ENCODE results near the gene ABCF1.
A peak's percentile ranks its signal among the peaks of the same experiment; 100 is the strongest.
"Not testable (repeated sequence)": the region's sequence is repeated elsewhere in the genome, so short reads cannot be mapped to it uniquely, and the experiment has no call there.

The ABCF1 gene

GRCh38 chr6:30571075-30571761 is at the start of gene ABCF1:
Gene ABCF1 (plus strand): TSS chr6:30571442. CDS start chr6:30571488, 46 bp downstream.
- DNase-seq: peak; percentile 98

GRCh38 chr6:30521952-30522351 is 49.3 kb upstream of the ABCF1 start:
- DNase-seq: peak; percentile 27

GRCh38 chr6:30526444-30526843 is 44.8 kb upstream of the ABCF1 start:
- DNase-seq: not testable (repeated sequence)

- DNase-seq: peak; percentile 81
These were observed 41.8 kb upstream of the ABCF1 start for GRCh38 chr6:30529349-30529875.

GRCh38 chr6:30530014-30530413 is 41.2 kb upstream of the ABCF1 start:
- DNase-seq: peak; percentile 85

- DNase-seq: no peak
These were observed 37.6 kb upstream of the ABCF1 start for GRCh38 chr6:30533460-30534294.

- peak; percentile 64 for DNase-seq
These were observed 33.3 kb upstream of the ABCF1 start for GRCh38 chr6:30537931-30538330.

- peak; percentile 85 for DNase-seq
These were observed 29.5 kb upstream of the ABCF1 start for GRCh38 chr6:30541515-30542403.

- DNase-seq: no peak
These were observed 28.9 kb upstream of the ABCF1 start for GRCh38 chr6:30542404-30542725.

GRCh38 chr6:30542915-30543314 is 28.3 kb upstream of the ABCF1 start:
- peak; percentile 13 for DNase-seq

GRCh38 chr6:30543821-30544220 is 27.4 kb upstream of the ABCF1 start:
- no peak for DNase-seq

GRCh38 chr6:30544666-30545272 is 26.5 kb upstream of the ABCF1 start:
- peak; percentile 79 for DNase-seq

GRCh38 chr6:30547454-30547853 is 23.8 kb upstream of the ABCF1 start:
- peak; percentile 15 for DNase-seq

GRCh38 chr6:30548375-30548774 is 22.9 kb upstream of the ABCF1 start:
- DNase-seq: no peak

GRCh38 chr6:30554404-30554803 is 16.8 kb upstream of the ABCF1 start:
- no peak for DNase-seq

- DNase-seq: no peak
These were observed 16.1 kb upstream of the ABCF1 start for GRCh38 chr6:30554962-30555815.

- no peak for DNase-seq
These were observed 15.5 kb upstream of the ABCF1 start for GRCh38 chr6:30555816-30556065.

- peak; percentile 92 for DNase-seq
These were observed 15.0 kb upstream of the ABCF1 start, which contains the start of gene GNL1 for GRCh38 chr6:30556066-30556905. Gene GNL1 (minus strand): TSS chr6:30556489. CDS start chr6:30556203, 286 bp downstream.

- DNase-seq: peak; percentile 94
These were observed 14.1 kb upstream of the ABCF1 start, which contains the start of gene PRR3 for GRCh38 chr6:30556906-30557682. Gene PRR3 (plus strand): TSS chr6:30557295. CDS start chr6:30557345, 50 bp downstream.

GRCh38 chr6:30557683-30557981 is 13.6 kb upstream of the ABCF1 start:
- DNase-seq: peak; percentile 65
